Liver (tissue), 9 donors: Measurements from ENCODE around the gene GPR68. TPM values are rescaled to one million over a fixed set of nuclear protein-coding genes. Genes with fewer than 3 reads are reported as not detected.
"Not testable (repeated sequence)": the region's sequence is repeated elsewhere in the genome, so short reads cannot be mapped to it uniquely, and the experiment has no call there.

Experiments
- DNase-seq: peaks from one replicate; pipeline ENCODE4 v3.0.0-alpha.2; 2017; ENCODE audit warnings: low spot score
- H3K27ac ChIP-seq, 2 donors: one replicate each; pipeline ENCODE4 v1.7.0; 2013; ENCODE audit warnings: inconsistent platforms in 2 of 2, low read length in 2 of 2, control low read depth in 1 of 2, low read depth in 1 of 2, mild to moderate bottlenecking in 1 of 2
- H3K27me3 ChIP-seq, 4 donors: one replicate each; pipeline versions ENCODE4 v1.6.1 to v1.7.0; 2013; ENCODE audit warnings: low read length in 3 of 4, inconsistent platforms in 1 of 4, mild to moderate bottlenecking in 1 of 4, moderate library complexity in 1 of 4; ENCODE audit not compliant: control insufficient read depth in 4 of 4, insufficient read depth in 4 of 4
- H3K36me3 ChIP-seq, 4 donors: one replicate each; pipeline versions ENCODE4 v1.6.1 to v1.7.0; 2013; ENCODE audit warnings: low read length in 3 of 4, mild to moderate bottlenecking in 3 of 4, low read depth in 1 of 4, moderate library complexity in 1 of 4; ENCODE audit not compliant: control insufficient read depth in 4 of 4, insufficient read depth in 3 of 4
- H3K4me1 ChIP-seq, 4 donors: one replicate each; pipeline versions ENCODE4 v1.6.1 to v1.7.0; 2013; ENCODE audit warnings: low read length in 3 of 4, mild to moderate bottlenecking in 3 of 4, moderate library complexity in 1 of 4; ENCODE audit not compliant: control insufficient read depth in 4 of 4, insufficient read depth in 4 of 4
- H3K4me3 ChIP-seq, 3 donors: one replicate each; pipeline versions ENCODE4 v1.6.1 to v1.7.0; 2013; ENCODE audit warnings: low read length in 3 of 3, control low read depth in 1 of 3, low read depth in 1 of 3, mild to moderate bottlenecking in 1 of 3
- H3K9ac ChIP-seq, 2 donors: one replicate each; pipeline ENCODE4 v1.7.0; 2013; ENCODE audit warnings: low read length in 2 of 2, mild to moderate bottlenecking in 2 of 2, moderate library complexity in 2 of 2, control low read depth in 1 of 2, low read depth in 1 of 2
- H3K9me3 ChIP-seq, 4 donors: one replicate each; pipeline versions ENCODE4 v1.6.1 to v1.7.0; 2013; ENCODE audit warnings: low read length in 3 of 4; ENCODE audit not compliant: control insufficient read depth in 4 of 4
- FOXA1 ChIP-seq: IDR thresholded peaks from 2 replicates; pipeline ENCODE4 v1.6.1; 2016; ENCODE audit warnings: antibody characterized with exemption
- FOXA2 ChIP-seq: IDR thresholded peaks from 2 replicates; pipeline ENCODE4 v1.6.1; 2016; ENCODE audit warnings: antibody characterized with exemption
- GABPA ChIP-seq, 2 donors: IDR thresholded peaks in 1 of 2; conservative IDR thresholded peaks in 1 of 2; 2 replicates each; pipeline ENCODE4 v1.6.1; 2016; ENCODE audit warnings: antibody characterized with exemption in 2 of 2, mild to moderate bottlenecking in 1 of 2, moderate library complexity in 1 of 2
- HNF4A ChIP-seq, 2 donors: conservative IDR thresholded peaks; 2 replicates each; pipeline ENCODE4 v1.6.1; 2016; ENCODE audit warnings: antibody characterized with exemption in 2 of 2, mild to moderate bottlenecking in 2 of 2
- HNF4G ChIP-seq: IDR thresholded peaks from 2 replicates; pipeline ENCODE4 v1.6.1; 2016; ENCODE audit warnings: antibody characterized with exemption
- JUND ChIP-seq, 2 donors: IDR thresholded peaks; 2 replicates each; pipeline ENCODE4 v1.6.1; 2016; ENCODE audit warnings: antibody characterized with exemption in 2 of 2
- NR2F2 ChIP-seq: IDR thresholded peaks from 2 replicates; pipeline ENCODE4 v1.6.1; 2016; ENCODE audit warnings: antibody characterized with exemption
- RAD21 ChIP-seq, 2 donors: IDR thresholded peaks; 2 replicates each; pipeline ENCODE4 v1.6.1; 2016; ENCODE audit warnings: antibody characterized with exemption in 2 of 2, mild to moderate bottlenecking in 2 of 2
- SP1 ChIP-seq: IDR thresholded peaks from 2 replicates; pipeline ENCODE4 v1.6.1; 2018; ENCODE audit warnings: antibody characterized with exemption, mild to moderate bottlenecking
- TAF1 ChIP-seq: conservative IDR thresholded peaks from 2 replicates; pipeline ENCODE4 v1.6.1; 2016; ENCODE audit warnings: antibody characterized with exemption, mild to moderate bottlenecking
- YY1 ChIP-seq: IDR thresholded peaks from 2 replicates; pipeline ENCODE4 v1.6.1; 2016; ENCODE audit warnings: antibody characterized with exemption, mild to moderate bottlenecking
- WGBS: extraction: QIAGEN DNeasy Blood & Tissue Kit; methylation state at CpG from one replicate; pipeline ENCODE4 v1.1.7; 2013; 5-methylcytosine and 5-hydroxymethylcytosine counted together
- polyA plus RNA-seq, 2 donors: library from polyadenylated mRNA; stranded (reverse) in 1 of 2; unstranded in 1 of 2; fragments of 200-250 nt in 1 of 2; fragments of >200 nt in 1 of 2; fragmentation: Nextera tagmentation in 1 of 2; extraction: Ambion mirVana in 1 of 2; gene quantifications; one replicate each; pipeline versions ENCODE4 v1.2.1 to v1.2.3, GENCODE V29; 2013 to 2015
- total RNA-seq, 2 donors: library from RNA; depleted of rRNA; stranded (reverse); fragments of >200 nt; gene quantifications; one replicate each; pipeline ENCODE4 v1.2.3, GENCODE V29; 2014
- TF ChIP-seq, protein P1 (sequence below): IDR thresholded peaks from 2 replicates; pipeline ENCODE4 v1.6.1; 2016; ENCODE audit warnings: antibody characterized with exemption
- TF ChIP-seq, protein P2 (sequence below): IDR thresholded peaks from 2 replicates; pipeline ENCODE4 v1.6.1; 2016; ENCODE audit warnings: antibody characterized with exemption
- TF ChIP-seq, protein P3 (sequence below): fragments of 150-350 bp; IDR thresholded peaks from 2 replicates; pipeline ENCODE4 v1.5.1; 2017; ENCODE audit warnings: improper control_type of control experiment, low read depth, low read length; ENCODE audit not compliant: missing input control
- TF ChIP-seq, protein P4 (sequence below): IDR thresholded peaks from 2 replicates; pipeline ENCODE4 v1.6.1; 2016; ENCODE audit warnings: antibody characterized with exemption, mild to moderate bottlenecking
- TF ChIP-seq, protein P5 (sequence below): IDR thresholded peaks from 2 replicates; pipeline ENCODE4 v1.6.1; 2016; ENCODE audit warnings: antibody characterized with exemption
- donor health status: healthy.
- donor health status: healthy.
- donor health status: healthy.
- donor health status: healthy.
- donor health status: healthy.

GPR68 gene
- total and polyA plus RNA-seq, 4 donors, result 0.17 to 0.37 (median 0.33) TPM; not detected in 1

DNA sequence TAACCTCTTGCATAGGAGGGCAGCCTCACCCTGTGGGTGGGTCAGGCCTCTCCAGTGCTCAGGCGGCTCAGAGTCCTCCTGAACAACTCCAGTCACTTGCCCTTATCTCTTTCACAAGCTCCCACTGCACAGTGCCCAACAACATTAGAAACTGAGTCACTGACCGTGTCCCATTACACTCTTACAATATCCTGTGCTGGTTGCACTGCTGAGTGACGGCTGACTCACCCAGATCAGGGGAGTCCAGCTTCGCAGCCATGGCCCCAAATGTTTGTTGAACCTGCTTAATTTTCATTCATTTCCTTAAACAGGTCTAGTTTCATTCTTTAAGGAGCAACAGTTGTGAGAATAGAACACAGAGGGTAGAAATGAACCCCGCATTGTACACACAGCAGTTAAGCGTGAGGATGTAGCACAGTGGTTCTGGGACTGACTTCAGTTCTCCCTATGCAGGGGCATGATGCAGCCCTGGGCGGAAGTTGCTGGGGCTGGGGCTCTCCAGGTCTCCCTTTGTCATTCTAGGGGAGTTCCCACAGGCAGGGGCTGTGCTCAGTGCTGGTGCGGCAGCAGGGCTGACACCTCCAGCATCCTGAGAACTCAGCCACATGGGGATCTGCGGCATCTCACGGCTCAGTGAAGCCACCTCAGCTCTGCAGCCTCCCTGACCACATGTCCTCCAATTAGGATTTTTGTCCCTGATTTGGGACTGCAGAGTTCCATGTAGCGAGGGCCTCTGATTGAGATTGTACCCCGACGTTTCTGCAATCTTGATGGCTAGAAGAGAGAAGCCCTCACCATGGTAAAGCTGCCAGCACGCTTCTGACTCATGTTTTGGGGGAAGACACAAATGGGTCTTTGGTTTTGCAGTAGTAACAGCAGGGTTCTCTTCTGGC lies 16.1 kb downstream of the GPR68 start:
- Histone ChIP-seq H3K27me3 (no peaks in the 10 kb centered on the region), H3K9ac (no peak overlapping the region), H3K9me3 (peaks cover 0 to 5% (median 2%) of the 10 kb centered on the region in 4 donors), H3K4me3 (no peak overlapping the region), H3K27ac (no peak overlapping the region), H3K4me1 (no peaks in the 10 kb centered on the region), H3K36me3 (peaks cover 1 to 29% (median 14%) of the 10 kb centered on the region in 4 donors)
- WGBS, result 88% methylated on average over 14 of the region's 14 CpGs
- TF ChIP-seq FOXA1, result no peak
- TF ChIP-seq, protein P1, sequence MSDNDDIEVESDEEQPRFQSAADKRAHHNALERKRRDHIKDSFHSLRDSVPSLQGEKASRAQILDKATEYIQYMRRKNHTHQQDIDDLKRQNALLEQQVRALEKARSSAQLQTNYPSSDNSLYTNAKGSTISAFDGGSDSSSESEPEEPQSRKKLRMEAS, result no peak
- TF ChIP-seq JUND (IDR thresholded peaks at IDR 0.05), result no peak
- TF ChIP-seq, protein P2, sequence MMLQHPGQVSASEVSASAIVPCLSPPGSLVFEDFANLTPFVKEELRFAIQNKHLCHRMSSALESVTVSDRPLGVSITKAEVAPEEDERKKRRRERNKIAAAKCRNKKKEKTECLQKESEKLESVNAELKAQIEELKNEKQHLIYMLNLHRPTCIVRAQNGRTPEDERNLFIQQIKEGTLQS, result no peak
- TF ChIP-seq YY1, result no peak
- no peak for TF ChIP-seq RAD21 (IDR thresholded peaks at IDR 0.05)
- TF ChIP-seq, protein P3, sequence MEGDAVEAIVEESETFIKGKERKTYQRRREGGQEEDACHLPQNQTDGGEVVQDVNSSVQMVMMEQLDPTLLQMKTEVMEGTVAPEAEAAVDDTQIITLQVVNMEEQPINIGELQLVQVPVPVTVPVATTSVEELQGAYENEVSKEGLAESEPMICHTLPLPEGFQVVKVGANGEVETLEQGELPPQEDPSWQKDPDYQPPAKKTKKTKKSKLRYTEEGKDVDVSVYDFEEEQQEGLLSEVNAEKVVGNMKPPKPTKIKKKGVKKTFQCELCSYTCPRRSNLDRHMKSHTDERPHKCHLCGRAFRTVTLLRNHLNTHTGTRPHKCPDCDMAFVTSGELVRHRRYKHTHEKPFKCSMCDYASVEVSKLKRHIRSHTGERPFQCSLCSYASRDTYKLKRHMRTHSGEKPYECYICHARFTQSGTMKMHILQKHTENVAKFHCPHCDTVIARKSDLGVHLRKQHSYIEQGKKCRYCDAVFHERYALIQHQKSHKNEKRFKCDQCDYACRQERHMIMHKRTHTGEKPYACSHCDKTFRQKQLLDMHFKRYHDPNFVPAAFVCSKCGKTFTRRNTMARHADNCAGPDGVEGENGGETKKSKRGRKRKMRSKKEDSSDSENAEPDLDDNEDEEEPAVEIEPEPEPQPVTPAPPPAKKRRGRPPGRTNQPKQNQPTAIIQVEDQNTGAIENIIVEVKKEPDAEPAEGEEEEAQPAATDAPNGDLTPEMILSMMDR, result no peak
- TF ChIP-seq, protein P4, sequence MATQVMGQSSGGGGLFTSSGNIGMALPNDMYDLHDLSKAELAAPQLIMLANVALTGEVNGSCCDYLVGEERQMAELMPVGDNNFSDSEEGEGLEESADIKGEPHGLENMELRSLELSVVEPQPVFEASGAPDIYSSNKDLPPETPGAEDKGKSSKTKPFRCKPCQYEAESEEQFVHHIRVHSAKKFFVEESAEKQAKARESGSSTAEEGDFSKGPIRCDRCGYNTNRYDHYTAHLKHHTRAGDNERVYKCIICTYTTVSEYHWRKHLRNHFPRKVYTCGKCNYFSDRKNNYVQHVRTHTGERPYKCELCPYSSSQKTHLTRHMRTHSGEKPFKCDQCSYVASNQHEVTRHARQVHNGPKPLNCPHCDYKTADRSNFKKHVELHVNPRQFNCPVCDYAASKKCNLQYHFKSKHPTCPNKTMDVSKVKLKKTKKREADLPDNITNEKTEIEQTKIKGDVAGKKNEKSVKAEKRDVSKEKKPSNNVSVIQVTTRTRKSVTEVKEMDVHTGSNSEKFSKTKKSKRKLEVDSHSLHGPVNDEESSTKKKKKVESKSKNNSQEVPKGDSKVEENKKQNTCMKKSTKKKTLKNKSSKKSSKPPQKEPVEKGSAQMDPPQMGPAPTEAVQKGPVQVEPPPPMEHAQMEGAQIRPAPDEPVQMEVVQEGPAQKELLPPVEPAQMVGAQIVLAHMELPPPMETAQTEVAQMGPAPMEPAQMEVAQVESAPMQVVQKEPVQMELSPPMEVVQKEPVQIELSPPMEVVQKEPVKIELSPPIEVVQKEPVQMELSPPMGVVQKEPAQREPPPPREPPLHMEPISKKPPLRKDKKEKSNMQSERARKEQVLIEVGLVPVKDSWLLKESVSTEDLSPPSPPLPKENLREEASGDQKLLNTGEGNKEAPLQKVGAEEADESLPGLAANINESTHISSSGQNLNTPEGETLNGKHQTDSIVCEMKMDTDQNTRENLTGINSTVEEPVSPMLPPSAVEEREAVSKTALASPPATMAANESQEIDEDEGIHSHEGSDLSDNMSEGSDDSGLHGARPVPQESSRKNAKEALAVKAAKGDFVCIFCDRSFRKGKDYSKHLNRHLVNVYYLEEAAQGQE, result no peak
- TF ChIP-seq TAF1, result no peak
- DNase-seq, result no peak

DNA sequence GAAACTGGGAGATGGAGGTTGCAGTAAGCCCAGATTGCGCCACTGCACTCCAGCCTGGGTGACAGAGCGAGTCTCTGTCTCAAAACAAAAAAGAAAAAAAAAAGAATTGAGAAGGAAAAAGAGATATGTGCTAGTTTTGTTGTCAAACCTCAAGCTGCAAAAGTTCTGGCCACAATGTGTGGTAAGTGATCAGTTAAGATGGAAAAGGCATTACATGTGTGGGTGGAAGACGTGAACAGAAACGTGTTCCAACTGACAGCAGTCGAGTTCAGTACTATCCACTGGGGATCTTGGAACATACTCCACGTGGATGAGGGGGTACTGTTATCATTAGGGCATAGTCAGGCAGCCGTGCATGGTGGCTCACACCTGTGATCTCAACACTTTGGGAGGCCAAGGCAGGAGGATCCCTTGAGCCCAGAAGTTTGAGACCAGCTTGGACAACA lies 17.3 kb downstream of the GPR68 start:
- Histone ChIP-seq H3K27me3 (no peaks in the 10 kb centered on the region), H3K4me1 (no peaks in the 10 kb centered on the region), H3K36me3 (peaks cover 1 to 32% (median 16%) of the 10 kb centered on the region in 4 donors), H3K9ac (no peak overlapping the region), H3K4me3 (no peak overlapping the region), H3K9me3 (peaks cover 0 to 5% (median 2%) of the 10 kb centered on the region in 4 donors), H3K27ac (no peak overlapping the region)
- TF ChIP-seq FOXA2 (no peak), FOXA1 (no peak), NR2F2 (no peak), HNF4G (no peak), SP1 (no peak), YY1 (no peak), TAF1 (no peak), HNF4A (conservative IDR thresholded peaks at IDR 0.05) (no peak), GABPA (IDR thresholded peaks at IDR 0.05 in 1 of 2, conservative IDR thresholded peaks at IDR 0.05 in 1 of 2) (no peak)
- TF ChIP-seq, protein P4, result no peak
- TF ChIP-seq, protein P5, sequence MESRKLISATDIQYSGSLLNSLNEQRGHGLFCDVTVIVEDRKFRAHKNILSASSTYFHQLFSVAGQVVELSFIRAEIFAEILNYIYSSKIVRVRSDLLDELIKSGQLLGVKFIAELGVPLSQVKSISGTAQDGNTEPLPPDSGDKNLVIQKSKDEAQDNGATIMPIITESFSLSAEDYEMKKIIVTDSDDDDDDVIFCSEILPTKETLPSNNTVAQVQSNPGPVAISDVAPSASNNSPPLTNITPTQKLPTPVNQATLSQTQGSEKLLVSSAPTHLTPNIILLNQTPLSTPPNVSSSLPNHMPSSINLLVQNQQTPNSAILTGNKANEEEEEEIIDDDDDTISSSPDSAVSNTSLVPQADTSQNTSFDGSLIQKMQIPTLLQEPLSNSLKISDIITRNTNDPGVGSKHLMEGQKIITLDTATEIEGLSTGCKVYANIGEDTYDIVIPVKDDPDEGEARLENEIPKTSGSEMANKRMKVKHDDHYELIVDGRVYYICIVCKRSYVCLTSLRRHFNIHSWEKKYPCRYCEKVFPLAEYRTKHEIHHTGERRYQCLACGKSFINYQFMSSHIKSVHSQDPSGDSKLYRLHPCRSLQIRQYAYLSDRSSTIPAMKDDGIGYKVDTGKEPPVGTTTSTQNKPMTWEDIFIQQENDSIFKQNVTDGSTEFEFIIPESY, result no peak
- DNase-seq, result no peak
- WGBS, result 85% methylated on average over 7 of the region's 7 CpGs

DNA sequence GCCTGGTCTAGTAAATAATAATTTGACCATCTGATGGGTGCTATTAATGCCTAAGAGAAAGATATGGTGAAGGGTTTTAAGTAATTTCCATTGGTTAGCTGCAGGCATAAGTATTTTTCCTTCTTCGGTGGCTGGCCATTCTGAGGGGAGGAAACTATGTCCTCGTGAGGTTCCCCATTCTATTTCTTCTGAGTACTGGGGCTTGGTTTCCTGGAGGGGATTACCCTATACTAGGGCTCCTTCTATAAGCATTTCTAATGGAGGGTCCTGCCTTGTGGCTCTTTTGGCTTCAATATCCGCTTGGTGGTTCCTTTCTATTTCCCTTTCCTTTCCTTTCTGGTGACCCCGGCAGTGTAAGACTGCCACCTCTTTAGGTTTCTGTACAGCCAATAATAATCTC lies 18.1 kb downstream of the GPR68 start:
- not testable (repeated sequence) for H3K27ac ChIP-seq, DNase-seq, H3K27me3 ChIP-seq, H3K4me3 ChIP-seq, H3K4me1 ChIP-seq, H3K9ac ChIP-seq, H3K9me3 ChIP-seq
- H3K36me3 ChIP-seq, result peaks cover 1 to 38% (median 19%) of the 10 kb centered on the region in 4 donors
- 84% methylated on average over 4 of the region's 4 CpGs for WGBS
